Activated T-helper 9 cell treated with anti-CD3 and anti-CD28 coated beads, Interleukin-2, amount 50 U/mL, for 16 hours (primary cell): Measurements from ENCODE around the gene S100A10.
A peak's percentile ranks its signal among the peaks of the same experiment; 100 is the strongest.

Experiments used
- DNase-seq: peaks from one replicate; pipeline ENCODE4 v3.0.0-alpha.2; 2020; ENCODE audit warnings: low read depth

S100A10 gene

DNA sequence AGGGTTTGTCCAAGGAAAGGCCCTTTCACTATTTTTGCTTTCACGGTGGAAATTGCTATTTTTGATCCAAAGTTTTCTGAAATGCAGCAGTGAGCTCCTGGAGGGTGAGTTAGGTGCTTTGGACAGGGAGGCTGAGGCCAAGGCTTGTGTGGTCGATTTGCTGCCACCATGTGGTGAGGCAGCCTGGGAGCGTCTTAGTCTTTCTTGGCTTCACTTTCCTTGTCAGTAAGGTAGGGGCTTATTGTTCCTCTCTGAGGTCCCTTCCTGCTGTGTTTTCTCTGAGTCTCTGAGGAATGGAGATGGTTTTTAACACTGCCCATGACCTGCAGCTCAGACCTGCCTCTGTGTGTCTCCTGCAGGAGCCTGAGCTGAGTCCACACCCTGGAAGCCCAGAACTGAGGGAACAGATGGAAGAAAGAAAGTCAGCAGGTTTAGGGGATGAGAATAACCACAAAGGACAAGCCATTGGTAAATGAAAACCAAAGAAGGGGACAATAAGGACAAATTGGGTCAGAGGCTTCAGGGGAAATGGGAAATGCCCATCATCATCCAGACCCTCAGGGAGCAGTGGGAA is 20.1 kb upstream of the S100A10 start:
- DNase-seq: no peak

DNA sequence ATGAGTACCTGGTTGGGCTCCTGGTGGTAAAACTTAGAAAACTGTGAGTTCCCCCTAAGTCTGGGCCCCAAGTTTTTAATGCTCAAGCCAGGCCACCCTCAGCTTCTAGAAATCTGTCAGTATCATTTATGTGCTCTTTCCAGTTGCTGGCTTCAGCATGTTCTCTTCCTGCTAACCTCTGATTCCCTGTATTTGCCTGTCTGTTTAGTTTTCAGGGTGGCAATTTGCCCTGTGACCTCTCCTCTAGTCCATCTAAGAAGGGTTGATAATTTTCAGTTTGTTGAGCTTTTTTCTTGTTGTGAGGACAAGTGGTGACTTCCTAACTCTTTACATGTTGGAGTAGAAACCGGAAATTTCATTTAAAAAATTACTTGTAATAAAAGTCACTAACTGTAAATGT is 16.0 kb upstream of the S100A10 start:
- DNase-seq: no peak

DNA sequence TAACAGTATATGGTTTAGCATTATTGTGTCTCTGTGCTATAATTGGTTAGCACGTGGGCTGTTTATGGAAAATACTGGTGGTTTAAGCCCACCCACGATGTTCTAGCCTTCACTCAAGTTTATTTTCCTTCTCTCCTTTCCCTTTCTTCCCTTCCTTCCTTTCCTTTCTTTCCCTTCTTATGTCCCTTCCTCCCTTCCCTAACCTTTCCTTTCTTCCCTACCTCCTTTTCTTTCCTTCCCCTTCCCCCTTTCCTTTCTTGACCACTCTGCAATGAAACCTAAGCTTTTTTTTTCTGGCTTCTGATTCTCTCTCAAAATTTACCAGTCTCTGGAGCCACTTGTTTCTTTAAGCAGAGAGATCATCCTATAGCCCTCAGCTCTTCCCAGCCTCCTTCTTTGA is 13.4 kb upstream of the S100A10 start:
- no peak for DNase-seq

DNA sequence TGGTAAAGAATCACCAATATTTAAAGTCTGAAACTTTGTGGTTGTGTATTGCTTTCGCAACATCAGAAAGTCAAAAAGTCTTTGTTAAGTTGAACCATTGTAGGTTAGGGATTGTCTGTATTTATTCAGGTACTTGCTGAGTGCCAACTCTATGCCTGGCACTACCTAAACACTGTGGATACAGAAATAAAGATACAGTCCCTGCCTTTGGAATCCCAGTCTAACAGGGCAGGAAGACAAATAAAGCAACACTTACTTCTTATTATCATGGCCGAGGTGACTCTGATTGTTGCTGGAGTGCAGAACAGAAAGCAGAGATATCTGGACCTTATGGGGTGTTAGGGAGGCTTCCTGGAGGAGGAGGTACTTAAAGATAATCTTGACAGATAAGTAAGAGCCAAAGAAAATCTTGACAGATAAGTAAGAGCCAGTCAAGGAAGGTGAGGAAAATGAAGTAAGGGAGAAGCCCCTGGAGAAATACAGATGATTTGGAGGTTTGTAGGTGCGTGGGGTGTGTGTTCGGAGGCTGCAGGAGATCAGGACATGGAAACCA is 11.8 kb upstream of the S100A10 start:
- no peak for DNase-seq

DNA sequence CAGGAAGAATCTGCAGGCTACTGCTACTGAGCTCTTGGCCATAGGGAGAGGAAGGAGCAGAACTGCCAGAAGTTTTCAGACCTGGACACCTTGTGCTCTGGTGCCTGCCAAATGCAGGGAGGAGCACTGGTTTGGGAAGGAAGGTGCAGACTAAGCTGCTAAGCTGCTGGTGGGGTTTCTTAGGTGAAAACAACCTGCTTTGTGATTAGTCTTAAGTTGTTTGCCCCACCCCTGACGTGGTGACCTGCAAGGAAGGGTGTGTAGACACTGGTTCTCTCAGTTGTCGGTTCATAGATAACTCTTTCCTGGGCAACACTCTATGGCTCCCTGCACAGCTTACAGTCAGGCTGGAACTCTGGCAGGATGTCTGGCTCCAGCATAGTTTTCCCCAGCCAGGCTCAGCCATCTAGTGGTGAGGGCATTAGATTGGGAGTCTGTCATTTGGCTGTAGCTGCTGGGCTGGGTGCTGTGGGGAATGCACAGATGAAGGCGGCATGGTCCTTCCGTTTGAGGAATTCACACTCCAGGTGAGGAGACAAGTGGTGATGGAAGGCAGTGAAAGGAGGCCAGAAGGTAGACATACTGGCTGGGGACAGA is 10.3 kb upstream of the S100A10 start:
- no peak for DNase-seq

DNA sequence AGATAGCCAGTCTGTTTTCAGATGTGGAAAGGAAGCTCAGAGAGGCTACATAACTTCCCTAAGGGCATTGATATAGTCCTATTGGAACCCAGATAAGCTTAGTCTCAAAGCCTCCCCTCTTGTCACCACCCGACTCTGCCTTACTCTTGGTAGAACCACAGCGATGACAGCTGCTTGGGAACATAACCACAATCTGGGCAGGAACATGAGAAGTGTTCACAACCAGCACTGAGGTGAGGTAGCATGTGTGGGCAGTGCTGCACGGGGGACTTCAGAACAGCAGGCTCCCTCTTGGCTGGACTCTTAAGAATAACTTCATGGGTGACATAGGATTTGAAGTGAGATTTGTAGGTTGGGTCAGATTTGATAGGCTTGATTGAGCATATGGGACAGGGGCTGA is 9.3 kb upstream of the S100A10 start:
- DNase-seq: no peak

DNA sequence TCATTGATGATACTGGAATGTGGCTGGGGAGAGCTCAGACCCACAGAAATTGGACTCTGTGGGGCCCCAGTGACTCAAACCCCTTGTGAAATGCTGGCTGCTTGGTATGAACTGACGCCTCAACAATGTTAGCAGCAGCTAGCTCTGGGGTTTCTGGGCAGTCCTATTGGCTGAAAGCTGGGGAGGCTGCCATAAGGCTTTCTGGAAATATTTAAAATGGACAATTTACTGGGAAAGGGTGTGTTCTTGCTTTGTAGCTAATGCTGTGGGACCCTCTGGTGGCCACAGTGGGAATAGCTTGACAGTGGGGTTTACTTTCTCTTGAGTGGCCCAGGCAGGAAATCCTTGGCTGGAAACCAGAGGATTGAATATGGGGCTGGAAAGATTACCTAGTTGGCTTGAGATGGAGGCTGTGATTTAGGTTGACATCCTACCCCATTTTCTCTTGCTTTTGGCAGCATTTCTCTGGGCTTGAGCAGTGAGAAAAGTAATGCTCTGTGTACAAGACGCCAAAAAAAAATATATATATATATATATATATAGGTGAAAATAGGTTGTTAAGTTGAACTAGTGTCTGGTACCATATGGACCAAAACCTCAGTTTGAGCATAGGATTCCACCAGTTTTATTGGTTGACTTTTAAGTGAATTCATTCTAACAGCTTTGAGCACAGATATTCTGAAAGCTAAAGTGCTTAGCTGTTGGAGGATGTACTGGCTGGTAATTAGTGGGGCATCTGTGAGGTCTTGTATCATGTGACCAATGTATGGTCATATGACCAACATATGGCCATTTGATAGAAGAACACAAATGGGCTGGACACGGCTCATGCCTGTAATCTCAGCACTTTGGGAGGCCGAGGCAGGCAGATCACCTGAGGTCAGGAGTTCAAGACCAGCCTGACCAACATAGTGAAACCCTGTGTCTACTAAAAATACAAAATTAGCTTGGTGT is 8.2 kb upstream of the S100A10 start:
- DNase-seq: peak; percentile 64

DNA sequence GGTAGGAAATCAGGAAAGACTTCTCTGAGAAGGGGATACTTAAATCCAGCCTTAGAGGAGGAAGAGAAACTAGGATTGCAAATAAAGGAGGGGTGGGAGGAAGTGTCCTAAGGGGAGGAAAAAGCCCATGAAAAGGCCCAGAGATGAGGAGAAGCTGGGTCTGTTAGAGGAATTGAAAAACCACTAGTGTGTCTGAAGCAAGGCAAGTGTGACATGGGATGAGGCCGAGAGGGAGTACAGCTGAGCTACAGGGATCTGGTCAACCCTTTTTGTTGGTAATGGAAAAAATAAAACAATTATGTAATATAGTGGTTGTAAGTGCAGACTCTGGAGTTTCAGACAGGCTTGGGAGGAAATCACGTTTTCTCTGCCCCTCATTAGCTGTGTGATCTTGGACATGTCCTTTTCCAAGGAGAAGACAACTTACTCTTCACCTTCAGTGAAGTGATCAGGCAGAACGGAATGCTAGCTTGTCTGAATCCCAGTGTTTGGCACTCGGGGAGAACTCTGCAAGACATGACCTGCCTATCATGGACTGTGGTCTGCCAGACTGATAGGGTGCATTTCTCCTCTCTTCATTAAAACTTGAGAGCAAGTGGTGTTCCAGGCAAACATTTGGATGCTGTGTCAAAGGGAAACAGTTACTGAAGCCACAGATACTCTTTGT is 7.4 kb upstream of the S100A10 start:
- DNase-seq: no peak

DNA sequence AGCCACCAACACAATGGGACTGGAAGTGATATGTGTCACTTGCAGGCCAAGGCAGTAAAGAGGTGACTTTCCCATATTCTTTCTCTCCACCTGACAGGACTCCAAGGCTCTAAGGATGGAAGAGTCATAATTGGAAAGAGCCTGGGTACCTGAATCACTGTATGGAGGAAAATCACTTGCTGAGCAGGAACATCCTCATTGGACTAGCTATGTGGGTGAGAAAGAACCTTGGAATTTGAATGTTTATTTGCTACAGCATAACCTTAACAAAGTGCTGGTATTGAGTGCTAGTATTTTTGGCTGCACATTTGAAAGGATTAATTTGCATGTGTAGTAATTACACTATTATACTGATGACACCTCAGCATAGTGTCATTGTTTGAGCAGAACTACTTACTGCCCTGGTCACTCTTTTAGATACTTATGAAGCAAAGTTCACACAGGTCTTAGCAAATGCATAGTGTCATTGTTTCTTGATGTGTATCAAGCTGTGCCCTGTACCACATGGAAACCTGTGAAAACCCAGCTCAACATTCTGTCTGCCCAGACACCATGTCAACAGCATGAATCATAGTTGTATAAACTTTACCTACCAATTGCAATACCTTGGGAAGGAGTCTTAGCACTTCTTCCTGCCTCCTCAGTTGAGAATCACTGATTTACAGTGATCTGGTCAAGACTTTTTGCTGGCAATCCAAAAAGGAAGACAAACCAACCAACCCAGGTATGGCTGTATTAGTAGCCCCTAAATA is 5.1 kb upstream of the S100A10 start:
- no peak for DNase-seq

DNA sequence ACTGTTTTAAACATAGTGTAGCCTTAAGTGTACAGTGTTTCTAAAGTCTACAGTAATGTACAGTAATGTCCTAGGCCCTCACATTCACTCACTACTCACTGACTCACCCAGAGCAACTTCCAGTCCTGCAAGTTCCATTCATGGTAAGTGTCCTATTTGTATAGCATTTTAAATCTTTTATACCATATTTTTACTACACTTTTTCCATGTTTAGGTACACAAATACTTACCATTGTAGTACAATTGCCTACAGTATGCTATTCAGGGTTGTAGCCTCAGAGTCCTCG is 3.6 kb upstream of the S100A10 start:
- DNase-seq: no peak

DNA sequence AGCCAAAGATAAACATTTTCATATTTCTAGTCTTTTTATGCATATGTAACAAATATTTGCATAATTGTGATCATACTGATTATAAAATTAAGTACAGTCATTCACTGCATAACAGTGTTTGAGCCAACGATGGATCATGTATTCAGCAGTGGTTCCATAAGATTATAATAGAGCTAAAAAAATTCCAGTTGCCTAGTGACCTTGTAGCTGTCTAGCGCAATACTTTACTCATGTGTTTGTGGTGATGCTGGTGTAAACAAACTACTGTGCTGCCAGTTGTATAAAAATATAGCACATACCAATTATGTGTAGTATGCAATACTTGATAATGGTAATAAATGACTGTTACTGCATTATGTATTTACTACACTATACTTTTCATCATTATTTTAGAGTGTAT is 2.1 kb upstream of the S100A10 start:
- DNase-seq: no peak

DNA sequence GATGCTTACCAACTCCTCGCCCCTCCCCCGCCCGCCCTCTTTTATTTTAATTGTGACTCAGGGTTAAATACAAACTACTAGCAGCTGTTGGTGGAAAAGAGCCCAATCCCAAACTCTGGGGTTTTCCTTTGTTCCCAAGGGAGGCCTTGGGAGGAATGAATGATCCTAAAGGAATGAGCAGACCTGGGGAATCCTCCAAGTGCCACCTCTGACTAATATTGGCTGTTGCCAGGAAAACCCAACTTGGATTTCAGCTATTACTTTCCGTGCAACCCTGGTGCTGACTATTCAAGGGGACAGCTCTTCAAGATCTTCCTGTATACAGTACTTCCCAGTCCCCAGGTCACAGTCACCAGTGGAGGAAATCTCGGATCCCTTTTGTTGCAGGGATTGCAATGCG is 1.3 kb upstream of the S100A10 start:
- no peak for DNase-seq

DNA sequence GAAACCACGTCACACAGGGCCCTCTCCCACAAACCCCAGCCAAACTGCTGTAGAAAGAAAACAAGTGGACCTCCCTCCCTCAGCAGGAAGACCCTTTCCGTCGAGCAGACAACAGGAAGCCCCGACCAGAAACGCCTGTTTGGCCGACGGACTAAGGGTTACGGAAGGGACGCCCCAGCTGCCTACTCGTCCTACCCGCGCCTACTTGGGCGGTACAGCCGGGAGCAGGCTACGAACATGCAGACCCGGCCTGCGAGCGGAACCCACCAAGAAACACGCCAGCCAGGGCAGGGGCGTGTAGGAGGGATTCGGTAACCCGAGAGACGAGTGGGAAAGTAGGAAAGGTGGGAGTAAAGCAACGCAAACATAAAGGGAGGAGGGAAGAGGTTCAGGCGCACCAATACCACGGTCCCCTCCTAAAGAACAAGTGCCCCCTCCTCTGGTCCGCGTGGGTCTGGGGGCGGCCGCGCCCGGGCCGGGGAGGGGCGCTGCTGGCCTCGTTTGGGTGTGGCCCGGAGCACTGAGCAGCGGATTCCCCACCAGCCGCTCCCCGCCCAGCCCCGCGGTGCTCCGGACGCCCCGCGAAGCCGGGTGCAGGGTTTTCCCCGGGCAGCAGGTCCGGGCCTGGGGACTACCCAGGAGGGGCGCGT is 450 bp downstream of the S100A10 start:
- DNase-seq: peak; percentile 9

DNA sequence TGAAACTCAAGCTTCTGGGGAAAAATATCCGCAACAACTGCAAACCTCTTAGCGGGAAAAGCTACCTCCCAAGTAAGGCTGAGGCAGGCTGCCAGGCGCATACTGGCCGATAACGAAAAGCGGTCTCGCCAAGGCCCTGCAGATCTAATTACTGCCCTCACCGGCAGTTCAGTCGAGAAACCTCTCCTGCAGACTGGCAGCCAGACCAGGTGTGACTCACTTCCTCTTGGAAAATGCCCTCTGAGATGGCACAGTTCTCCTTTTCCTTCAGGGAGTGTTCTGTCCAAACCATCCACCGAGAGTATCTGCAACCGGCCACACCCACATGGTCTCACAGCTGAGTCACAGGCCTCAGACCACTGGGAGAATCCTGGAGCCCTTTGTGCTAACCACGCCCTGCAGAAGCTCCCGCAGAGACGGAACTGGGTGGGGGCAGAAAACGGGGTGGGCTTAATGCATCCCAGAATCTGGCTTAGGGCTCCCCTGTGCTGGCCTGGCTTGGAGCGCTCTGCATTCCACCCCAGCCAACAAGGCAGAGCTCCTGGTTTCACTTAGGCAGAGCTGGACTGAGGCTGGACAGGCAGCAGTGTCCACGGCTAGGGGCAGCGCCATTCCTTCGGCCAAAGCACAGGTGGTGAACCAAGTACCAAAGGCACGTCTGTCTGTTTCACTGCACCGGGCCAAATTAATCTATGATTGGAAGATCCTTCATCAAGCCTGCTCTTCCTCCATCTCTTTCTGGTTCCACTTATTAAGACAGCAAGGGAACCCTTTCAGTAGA is 1.2 kb downstream of the S100A10 start:
- no peak for DNase-seq

DNA sequence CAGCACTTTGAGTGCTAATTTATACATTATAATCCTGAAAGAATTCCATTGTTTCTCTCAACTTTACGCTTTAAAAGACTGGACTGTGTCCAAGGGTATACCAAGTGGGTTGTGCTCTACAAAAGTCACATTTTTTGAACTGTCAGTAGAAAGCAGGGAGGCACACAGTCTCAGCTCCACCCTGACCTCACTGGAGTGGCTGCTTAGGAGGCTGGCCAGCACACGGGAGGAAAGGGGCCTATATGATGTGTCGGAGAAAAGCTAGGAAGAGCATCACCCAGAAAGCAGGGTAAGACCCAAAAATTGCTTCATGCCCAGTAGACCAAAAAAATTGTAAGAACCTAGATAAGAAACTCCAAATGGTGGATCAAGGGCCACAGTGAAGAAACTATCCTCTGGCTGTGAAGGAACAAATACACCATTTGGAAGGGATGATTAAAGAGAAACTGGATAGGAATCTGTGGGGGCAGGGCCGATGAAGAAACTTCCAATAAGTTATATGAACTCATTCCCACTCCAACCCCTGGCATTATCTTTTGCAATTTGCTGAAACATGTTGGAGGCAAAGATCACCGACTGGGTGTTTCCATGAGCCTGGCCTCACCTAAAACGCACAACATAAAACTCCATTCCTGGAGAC is 1.9 kb downstream of the S100A10 start:
- no peak for DNase-seq

DNA sequence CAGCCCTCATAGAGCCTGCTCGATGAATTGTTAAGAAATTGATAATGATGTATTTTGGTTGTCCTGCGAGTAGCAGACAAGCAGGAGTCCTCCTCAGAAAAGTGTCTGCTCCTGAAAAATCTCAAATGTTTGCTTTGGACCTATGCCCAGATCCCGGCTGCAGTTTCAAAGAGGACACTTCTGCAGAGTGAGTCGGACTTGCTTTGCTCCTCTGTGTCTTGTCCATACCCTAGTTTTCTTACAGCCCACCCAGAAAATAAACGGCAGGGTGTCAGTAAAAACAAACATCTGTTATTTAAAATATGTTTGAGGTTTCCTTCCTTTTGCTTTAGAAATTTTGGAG is 2.8 kb downstream of the S100A10 start:
- DNase-seq: no peak

DNA sequence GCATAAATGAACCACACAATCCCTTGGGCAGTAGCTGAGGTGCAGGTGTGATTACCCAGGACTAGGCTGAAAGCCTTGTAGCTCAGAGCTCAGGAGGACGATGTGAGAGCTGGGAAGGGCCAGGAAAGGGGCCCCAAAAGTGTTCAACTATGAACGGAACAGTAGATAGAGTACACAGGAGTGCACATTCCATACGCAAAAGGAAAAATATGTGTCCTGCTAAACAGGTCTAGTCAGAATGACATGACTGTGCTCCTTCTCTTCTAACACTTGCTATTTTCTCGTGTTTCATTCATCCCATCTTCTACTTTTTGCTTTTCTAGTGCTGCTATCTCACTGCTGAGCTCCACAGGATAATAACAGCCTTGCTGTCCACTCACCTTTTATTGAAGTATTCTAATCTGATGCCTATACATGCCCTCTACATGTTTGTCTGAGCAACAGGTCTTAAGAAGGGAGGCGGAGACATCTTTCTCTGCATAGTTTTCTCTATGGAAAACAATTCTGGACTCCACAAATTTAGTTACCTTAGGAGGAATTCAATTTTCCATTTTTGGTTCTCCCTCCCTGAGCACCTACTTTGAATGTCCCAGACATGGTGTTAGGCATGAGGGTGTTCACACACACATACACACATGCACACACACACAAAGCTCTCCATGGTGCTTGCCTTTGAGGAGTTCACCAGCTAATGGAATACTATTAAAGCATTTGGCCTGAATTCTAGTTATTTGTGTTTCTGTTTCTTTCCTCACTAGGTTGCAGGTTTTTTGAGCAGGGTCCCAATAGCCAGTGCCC is 3.4 kb downstream of the S100A10 start:
- DNase-seq: no peak

DNA sequence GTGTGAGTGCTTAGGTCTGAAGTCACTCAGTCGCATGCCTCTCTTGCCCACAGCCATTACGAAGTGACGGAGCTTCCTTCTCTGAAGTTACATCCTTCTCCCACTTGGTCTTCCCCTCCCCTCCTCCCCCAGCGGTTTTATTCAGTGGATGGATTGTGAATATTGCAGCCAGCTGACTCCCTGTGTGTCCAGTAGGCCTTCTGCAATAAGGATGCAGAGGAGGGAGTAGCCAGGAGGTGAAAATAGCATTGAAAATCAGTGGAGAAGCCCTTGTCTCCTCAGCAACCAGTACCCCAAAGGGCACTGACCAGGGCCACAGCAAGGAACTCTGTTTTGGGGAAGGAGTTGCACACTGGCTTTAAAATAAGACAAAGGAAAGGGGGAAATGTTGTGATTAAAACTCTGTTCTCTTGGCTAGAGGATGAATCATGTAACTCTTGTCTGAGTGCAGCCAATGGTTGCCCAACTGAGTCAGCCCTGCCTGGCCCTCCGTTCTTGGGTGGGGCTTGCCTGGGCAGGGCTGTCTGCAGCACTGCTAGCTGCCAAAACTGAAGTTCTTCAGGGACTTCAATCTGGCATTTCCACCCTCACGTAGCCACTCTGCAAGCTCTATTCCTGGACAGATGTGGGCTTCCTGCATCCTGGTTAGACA is 4.3 kb downstream of the S100A10 start:
- DNase-seq: peak; percentile 29

DNA sequence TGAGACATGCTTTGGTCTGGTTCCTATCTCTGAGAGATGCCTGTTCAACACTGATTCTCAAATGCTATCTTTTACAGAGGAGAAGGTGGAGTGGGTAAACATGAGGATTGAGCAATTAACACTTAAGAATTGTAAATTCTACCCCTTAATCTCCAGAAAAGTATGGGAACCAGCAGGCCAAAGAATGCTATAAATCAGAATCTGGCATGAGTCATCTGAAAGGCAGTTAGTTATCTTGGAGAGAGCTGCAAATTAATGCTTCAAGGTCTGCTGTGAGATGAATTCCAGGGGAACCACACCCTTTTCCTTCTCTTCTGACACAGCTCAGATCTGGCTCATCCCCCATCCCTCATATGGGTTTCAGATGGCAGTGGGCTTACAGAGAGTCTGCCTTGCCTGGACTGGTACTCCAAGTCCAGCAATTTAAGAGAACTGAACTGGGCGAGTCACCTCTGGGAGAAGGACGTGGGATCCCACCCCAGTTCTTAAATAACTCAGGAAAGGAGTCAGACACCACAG is 5.2 kb downstream of the S100A10 start:
- DNase-seq: no peak
